Hematopoietic multipotent progenitor cell treated with erythropoietin and hydrocortisone succinate and interleukin-3 and kit ligand, for 6 days (in vitro differentiated cells): ENCODE results near the gene STAT5B.
"Not testable (repeated sequence)": the region's sequence is repeated elsewhere in the genome, so short reads cannot be mapped to it uniquely, and the experiment has no call there.

Experiments
- DNase-seq: peaks from one replicate; pipeline ENCODE4 v3.0.0-alpha.2; 2015

STAT5B gene

DNA sequence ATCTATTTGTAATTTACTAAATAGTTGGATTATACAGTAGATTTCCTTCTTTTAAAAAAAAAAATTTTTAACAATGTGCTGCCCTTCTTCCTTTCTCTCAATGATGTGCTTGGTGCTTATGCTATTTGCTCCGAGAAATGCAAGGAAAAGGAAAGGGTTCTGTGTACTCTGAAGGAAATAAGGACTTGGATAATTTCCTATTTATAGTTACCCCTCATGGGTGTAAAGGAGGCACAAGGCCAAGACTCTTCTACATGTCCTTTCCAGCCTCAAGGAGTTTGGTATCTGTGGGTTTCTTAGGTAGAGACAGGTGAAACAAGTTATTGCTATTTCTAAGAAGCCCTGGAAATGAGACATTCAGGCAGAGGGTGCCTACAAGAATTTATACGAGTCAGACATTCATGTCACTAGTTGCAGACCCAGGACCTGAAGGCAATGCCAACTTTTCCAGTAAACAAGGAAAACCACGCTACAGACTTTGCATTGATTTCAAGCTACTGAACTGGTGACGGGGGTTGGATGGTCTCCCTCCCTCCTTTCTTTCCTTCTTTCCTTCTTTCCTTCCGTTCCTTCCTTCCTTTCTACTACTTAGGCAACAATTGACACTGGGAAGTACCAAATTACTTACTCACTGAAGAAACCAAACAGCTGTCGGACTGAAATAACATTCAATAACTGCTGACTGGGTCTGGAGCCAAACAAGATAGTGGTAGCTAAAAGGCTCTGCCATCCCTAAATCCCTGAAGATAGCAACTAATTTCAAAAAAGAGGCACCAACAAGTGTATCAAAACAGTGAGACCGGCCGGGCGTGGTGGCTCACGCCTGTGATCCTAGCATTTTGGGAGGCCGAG, 48.1 kb downstream of the STAT5B start:
- no peak for DNase-seq

DNA sequence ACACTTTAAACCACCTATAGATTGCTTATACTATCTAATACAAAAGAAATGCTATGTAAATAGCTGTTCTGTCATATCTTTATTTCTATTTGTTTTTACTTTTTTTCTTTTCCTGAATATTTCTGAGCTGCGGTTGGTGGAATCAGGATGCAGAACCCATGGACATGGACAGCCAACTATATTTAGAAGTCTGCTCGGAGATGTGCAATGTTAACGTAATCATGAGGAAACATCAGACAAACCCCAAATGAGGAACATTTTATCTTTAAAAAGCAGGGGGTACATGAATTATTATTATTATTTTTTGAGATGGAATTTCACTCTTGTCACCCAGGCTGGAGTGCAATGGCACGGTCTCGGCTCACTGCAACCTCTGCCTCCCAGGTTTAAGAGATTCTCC, 50.5 kb downstream of the STAT5B start:
- DNase-seq, result no peak

DNA sequence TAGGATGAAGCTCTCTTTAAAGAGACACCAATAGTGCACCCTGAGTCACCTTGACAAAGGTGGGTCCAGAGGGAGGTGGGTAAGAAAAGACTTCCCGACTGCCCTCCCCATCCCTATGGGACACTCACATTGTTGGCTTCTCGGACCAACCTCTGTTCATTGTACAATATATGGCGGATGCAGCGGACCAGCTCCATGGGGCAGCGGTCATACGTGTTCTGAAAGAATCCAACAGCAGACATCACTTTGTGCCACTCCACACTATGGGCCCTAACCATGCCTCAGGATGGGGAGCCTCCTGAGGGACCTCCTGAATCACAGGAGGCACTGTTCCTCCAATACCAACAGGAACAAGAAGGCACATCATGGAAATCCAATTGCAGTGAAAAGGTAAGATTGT, 51.5 kb downstream of the STAT5B start:
- DNase-seq, result no peak

DNA sequence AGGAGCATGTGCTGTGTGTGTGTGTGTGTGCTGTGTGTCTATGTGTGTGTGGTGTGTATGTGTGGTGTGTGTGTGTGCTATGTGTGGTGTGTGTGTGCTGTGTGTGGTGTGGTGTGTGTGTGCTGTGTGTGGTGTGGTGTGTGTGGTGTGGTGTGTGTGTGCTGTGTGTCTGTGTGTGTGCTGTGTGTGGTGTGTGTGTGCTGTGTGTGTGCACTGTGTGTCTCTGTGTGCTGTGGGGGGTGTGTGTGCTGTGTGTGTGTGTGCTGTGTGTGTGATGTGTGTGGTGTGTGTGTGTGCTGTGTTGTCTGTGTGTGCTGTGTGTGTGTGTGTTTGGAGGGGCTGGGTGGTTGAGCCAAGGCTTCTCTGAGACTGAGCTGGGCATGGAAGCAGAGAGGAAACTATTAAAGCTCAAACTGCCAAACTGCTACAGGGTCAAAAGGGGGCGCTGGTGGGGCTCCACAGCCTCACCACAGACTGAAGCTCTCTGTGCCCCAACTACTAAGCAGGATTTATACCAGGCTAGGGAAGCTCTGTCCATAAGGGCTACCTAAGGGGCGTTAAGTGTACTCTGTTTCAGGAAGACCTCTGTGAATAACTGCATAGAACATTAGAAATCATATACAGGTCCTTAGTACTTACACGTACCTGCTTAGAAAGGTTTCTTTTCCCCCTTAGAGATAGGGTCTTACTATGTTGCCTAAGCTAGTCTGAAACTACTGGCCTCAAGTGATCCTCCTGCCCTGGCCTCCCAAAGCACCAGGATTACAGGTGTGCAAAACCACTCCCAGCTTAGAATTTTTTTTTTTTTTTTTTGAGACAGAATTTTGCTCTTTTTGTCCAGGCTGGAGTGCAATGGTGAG, 54.1 kb downstream of the STAT5B start:
- DNase-seq, result peak; percentile 90

DNA sequence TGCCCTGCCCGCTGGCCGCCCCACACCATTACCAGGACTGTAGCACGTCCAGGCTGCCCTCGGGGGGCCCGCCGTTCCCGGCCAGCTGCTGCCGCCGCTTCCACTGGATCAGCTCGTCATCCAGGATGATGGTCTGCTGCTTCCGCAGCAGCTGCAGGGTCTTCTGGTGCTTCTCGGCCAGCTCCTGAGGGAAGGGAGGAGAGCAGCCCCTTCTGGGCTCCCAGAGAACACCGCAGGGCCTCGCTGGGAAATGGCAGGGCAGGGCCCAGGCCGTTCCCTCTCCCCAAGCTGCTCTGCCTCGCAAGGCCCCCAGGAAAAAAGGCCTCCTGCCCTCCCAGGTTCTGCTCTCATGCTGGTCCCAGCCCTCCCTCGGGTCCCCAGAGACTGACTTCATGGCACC, 56.9 kb downstream of the STAT5B start:
- not testable (repeated sequence) for DNase-seq

DNA sequence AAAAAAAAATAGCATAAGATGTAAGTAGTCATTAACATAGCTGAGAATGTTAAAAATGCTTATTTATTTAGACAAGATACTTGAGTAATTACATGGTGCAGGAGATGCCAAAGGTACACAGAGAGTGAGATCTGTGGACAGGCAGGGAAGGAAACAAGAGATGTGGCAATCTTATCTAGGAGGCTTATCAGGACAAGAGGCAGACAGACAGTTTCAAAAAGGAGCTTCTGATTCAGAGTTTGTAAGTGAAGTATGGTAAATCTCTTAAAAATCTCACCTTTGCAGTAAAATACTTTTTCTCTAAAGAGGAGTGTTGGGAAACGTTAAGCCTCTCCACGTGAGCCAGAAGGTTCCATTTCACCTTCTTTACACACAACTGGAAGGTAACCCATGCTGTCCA, 62.0 kb downstream of the STAT5B start:
- peak; percentile 33 for DNase-seq

DNA sequence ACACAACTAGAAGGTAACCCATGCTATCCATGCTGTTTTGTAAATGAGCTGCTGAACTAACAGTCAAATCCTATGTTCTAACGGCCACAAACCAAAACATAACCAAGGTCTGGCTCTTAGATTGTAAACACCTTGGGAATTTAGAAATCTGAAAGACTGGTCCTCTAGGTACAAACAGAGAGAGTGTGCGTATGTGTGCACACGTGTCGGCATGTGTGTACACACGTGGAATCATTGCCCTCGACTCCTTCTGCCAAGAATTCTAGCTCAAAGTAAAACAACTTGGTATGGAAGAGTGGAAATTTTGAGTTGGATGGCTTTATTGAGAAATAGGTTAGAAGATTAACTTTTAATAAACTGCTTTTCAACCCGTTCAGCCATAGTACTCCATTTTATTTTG, 63.8 kb downstream of the STAT5B start:
- DNase-seq, result no peak

DNA sequence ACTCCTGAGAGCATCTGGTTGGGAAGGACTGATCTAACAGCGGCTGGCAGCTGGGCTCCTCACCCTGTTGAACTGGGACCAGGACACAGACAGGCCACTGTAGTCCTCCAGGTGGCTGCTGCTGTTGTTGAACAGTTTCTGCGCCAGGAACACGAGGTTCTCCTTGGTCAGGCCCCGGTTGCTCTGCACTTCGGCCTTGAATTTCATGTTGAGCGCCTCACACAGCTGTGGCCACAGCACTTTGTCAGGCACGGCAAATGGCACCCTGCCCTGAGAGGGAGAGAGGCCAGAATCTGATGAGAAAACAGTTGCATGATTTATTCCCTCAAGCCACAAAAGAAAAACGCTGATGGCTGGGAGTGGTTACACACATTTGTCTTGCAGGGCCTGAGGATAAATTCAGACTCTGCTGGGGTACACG, 64.3 kb downstream of the STAT5B start:
- DNase-seq, result not testable (repeated sequence)

DNA sequence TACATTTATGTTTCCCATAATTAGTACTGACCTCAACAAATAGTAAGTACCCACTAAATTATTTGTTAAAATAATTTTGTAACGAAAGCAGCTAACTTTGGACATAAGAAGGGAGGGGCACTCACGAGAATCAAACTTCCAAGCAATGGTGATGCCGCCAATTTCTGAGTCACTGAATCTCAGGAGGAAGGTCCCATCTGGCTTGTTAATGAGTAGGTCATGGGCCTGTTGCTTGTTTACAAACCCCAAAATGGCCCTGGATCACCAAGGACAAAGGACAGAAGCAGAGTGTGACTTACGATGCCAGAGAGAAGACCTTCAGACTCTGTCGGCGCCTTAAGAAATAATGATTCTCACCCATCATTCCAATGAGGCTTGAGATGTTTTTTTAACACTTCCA, 66.1 kb downstream of the STAT5B start:
- DNase-seq, result no peak

DNA sequence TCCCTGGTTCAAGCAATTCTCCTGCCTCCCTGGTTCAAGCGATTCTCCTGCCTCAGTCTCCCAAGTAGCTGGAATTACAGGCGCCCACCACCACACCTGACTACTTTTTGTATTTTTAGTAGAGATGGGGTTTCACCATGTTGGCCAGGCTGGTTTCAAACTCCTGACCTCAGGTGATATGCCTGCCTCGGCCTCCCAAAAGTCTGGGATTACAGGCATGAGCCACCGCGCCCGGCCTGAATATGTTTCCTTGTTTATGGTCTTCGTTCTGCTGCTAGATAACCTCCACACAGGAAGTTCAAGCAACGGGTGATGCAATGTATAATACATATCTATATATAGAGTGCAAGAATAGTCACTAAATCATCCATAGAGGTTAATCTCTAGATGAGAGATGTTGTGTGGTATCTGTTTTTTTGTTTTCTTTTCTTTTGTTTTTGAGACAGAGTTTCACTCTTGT, 70.0 kb downstream of the STAT5B start:
- not testable (repeated sequence) for DNase-seq

DNA sequence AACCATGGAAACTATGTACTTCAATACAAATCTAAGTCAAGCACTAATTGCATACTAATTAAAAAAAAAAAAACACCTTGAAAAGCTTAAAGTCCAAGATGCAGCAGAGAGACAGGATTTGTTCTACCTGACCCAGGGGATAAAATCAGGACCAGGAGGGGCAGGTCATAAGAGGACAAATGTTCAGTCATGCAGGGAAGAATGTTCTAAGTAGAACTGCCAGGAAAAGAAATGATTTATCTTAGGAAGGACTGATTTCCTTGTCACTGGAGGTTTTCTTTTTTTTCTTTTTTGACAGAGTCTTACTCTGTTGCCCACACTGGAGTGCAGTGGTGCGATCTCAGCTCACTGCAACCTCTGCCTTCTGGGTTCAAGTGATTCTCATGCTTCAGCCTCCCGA, 72.8 kb downstream of the STAT5B start:
- no peak for DNase-seq

DNA sequence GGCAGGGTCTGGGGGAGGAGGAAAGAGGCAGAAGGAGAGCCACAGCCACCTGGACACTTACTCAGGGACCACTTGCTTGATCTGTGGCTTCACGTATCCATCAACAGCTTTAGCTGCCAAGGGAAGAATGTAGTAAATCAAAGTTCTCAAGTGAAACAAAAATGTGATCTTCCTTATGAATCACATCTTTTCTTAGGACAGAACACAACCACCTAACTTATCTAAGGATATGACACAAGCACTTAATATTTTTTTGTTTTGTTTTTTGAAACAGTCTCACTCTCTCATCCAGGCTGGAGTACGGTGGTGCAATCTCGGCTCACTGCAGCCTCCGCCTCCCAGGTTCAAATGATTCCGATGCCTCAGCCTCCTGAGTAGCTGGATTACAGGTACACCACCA, 73.5 kb downstream of the STAT5B start:
- DNase-seq, result no peak

DNA sequence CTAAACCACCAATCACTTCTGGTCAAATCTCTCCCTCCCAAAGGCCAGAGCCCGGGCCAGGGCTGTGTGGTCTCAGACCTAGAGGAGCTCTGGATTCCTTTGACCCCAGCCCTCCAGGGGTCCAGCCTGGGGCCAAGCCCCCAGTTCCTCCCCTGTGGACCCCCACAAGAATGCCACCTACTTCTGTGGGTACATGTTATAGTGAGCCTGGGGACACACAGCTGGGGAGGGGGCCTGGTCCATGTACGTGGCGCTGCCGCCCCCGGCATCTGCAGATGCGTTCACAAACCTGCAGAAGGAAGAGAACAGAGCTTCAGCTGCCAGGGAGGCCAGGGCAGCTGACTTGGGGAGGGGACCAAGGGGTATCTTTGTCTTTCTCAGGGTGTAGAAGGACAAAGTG, 74.0 kb downstream of the STAT5B start:
- DNase-seq, result no peak

DNA sequence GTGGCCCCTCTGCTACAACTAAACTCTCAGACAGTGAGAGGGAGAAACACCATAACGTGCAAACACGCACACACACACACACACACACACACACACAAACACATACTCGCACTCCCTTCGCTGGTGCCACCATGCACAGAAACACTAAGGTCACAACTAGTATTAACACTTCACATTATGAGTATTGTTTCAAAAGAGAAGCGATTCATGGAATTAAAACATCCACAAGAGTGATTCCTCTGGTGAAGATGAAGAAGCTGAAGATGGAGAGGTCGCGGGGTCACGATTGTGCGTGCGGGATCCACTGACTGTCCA, 74.8 kb downstream of the STAT5B start:
- DNase-seq, result no peak

DNA sequence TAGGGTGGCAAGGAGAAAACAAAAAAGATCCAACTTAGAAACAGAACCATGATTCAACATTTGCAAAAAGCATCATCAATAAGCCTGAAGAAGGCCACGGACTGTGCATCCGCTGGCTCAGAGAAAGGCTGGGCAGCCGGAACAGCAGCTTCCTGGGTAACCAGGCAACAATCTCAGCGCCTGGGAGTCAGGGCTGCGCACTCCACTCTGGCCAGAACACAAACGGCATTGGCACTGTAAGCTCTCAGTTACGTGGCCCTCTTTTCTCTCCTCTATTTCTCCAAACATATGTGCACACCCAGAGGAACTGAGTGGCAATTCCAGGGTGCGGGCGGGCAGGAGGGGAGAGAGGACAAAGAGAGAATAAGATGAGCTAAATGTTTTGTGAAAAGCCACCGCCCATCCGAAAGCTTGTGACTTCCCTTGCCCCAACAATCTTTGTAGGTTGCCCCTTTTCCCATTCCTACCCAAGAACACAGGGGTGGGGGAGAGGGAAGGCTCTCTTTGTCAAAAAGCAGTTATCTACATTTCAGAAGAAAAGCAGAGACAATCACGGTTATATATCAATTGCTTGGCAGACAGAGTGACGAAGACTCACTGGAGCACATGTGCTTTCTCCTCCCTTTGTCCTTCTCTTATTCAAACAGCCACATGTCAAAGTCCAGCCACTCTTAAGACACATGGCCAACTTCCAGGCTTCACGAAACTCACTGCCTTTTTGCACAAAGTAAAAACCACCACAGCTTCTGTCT, 75.3 kb downstream of the STAT5B start:
- no peak for DNase-seq

DNA sequence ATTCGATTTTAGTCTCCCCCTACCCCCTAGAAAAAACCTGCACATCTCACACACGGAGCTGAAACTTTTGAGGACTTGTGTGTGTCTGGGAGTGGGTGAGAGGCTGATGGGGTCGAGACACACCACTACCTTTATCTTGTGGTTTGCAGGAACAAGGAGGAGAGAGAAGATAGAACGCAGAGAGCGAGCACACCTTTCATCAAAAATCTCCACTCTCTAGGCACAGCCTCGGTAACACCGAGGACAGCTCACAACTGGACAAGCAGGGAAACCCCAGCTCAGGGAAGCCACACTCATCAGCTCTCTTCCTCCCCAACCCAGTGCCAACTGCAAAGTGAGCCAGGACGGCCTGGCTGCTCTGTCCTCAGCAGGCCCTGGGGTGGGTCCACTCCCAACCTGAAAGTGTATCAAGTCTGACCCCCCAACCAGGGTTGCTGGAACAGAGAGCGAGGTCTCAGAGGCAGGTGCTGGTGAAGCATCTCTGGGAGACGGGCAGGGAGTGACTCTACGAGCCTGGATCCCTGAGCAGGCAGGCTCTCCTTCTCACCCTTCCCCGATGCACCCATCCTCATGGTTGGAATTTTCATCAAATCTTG, 76.7 kb downstream of the STAT5B start:
- peak; percentile 36 for DNase-seq

DNA sequence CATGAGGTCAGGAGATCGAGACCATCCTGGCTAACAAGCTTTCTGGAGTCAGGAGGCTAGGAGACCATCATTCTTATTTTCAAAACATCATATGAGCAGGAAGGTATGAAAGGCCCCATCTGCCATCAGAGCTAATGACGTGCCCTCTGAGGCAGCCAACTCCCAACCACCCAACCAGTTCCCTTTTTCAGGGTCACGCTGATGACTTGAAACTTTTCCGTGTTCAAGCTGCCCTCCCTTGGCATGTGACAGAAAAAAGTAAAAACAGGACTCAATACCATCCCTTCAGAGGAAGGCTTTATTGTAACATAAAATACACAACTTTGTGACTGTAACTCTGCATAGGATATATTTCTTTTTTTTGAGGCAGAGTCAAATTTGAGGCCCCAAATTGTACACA, 77.3 kb downstream of the STAT5B start:
- peak; percentile 79 for DNase-seq

DNA sequence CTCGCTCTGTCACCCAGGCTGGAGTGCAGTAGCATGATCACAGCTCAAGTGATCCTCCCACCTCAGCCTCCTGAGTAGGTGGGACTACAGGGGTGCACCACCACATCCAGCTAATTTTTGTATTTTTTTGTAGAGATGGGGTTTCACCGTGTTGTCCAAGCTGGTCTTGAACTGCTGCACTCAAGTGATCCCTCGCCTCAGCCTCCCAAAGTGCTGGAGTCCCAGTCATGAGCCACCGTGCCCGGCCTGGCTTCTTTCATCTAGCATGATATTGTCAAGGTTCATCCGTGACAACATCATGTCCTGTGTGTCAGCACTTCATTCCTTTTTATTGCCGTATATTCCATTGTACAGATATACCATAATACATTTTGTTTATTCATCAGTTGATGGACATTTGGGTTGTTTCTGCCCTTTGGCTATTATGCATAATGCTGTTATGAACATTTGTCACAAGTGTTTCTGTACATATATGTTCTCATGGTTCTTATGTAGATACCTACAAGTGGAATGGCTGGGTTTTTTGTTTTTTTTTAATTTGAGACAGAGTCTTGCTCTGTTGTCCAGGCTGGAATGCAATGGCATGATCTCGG, 78.5 kb downstream of the STAT5B start:
- no peak for DNase-seq

DNA sequence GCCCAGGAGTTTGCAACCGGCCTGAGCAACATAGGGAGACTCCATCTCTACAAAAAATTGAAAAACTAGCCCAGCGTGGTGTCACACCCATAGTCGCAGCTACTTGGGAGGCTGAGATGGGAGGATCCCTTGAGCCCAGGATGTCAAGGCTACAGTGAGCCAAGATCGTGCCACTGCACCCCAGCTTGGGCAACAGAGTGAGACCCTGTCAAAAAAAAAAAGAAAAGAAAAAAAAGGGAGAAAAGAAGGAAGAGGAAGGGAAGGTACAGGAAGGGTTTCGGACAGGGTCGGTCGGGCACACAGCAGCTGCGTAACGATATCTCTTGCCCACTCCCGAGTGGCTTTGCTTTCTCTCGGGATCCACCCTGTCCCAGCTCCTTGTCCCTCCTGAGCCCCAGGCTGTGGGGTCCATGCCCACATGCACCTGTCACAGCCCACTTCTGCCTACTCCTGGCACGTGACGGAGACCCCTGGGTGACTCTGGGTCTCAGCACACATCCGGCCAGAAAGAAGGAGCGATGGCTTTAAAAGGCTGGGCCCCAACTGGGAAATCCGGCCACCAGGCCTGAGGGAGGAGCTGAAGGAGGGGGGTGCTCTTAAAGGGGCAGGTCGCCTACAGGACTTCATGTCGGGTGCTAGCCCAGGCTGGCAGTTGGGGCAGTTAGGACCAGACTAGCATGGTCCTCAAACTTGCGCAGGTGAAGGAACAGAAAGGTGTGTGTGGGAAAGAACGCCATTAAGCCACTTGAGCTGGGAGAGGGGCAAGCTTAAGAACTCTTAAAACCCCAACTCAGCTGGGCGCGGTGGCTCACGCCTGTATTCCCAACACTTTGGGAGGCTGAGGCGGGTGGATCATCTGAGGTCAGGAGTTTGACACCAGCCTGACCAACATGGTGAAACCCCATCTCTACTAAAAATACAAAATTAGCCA, 82.0 kb downstream of the STAT5B start, which contains the start of gene GHDC:
GHDC (minus strand) TSS at position 526 of the 931 bp plus-strand sequence. CDS start 913 bp downstream, outside the sequence.
- DNase-seq, result peak; percentile 96

DNA sequence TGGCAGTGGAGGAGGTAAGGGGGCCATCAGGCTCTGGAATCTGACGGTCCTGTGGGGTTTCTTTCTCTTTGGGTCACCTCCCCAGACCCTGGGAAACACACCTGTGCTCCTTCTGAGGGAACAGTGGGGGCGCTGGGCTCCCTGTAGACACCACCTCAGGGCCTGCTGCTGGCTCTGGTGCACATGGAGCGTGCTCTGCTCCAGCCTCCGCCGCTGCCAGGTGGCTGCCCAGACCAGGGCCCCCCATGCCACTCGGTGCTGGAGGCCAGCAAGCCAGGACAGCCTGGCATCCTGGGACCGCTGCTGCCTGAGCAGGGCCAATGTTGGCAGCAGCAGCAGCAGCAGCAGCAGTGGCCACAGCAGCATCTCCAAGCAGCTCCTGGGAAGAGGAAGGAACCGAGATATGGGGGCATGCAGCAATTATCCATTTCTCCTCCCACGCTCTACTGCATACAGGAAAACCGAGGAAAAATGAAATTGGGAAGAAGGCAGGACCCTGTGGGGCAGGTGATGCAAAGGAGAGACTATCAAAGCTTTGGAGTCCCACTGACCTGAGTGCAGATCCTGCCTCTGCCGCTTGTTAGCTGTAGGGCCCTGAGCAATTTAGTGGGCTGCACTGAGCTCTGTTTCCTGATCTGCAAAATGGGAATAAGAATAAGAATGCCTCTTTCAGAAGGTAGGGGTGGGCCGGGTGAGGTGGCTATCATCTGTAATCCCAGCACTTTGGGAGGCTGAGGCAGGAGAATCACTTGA, 82.8 kb downstream of the STAT5B start:
- DNase-seq, result no peak
